Measurements from ENCODE around the gene TMPRSS4.

DNA sequence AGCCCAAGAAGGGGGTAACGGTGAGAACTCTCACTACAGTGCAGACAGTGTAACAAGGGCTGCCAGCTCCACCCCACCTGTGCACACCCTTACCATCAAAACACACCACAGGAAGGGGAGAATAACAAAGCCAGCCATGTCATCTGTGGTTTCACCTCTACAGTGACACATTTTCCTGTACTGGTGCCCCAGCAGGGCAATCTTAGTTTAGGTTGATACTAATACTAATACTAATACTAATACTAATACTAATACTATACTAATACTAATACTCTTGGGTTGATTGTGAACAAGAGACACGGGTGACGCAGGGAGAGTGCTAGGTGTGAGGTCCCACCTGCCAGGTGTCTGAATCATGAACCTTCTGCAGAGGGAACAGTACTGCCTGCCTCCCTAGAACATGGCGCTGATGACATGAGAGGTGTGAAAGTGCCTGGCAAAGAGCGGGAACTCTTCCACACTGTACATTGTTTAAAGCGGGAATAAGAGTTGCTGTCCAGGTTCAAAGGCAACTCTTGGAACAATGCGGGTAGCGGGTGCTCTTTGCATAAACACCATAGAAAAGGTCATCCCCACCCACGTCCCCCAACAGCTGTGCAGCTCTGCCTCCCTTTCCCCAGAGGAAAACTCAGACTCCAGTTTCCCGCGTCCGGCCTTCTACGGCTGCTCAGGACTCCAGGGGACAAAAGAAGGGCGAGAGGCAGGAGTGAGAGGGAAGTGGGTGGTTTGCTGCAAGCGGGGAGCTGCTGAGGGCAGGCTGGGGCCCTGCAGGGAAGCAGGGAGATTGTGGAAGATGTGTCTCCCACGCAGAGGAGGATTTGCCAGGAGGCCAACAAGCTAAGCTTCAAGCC lies 25.0 kb upstream of the TMPRSS4 start:
- TF ChIP-seq, protein P1, sequence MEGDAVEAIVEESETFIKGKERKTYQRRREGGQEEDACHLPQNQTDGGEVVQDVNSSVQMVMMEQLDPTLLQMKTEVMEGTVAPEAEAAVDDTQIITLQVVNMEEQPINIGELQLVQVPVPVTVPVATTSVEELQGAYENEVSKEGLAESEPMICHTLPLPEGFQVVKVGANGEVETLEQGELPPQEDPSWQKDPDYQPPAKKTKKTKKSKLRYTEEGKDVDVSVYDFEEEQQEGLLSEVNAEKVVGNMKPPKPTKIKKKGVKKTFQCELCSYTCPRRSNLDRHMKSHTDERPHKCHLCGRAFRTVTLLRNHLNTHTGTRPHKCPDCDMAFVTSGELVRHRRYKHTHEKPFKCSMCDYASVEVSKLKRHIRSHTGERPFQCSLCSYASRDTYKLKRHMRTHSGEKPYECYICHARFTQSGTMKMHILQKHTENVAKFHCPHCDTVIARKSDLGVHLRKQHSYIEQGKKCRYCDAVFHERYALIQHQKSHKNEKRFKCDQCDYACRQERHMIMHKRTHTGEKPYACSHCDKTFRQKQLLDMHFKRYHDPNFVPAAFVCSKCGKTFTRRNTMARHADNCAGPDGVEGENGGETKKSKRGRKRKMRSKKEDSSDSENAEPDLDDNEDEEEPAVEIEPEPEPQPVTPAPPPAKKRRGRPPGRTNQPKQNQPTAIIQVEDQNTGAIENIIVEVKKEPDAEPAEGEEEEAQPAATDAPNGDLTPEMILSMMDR (IDR thresholded peaks at IDR 0.05; ENCODE audit: insufficient read depth, low read depth, low read length): no peak
- no peak for TF ChIP-seq EZH2 (IDR thresholded peaks at IDR 0.05; ENCODE audit: insufficient read depth, low read length)

Measured in astrocyte (in vitro differentiated cells and primary cell).